Mesenchymal stem cell (in vitro differentiated cells and primary cell): Measurements from ENCODE around the gene ATF7.

Experiments used
- DNase-seq: peaks from one replicate; pipeline ENCODE4 v3.0.0-alpha.2; 2013
- H2AFZ ChIP-seq: one replicate; pipeline ENCODE4 v1.6.1; 2013; ENCODE audit warnings: low read depth, mild to moderate bottlenecking, control low read depth, inconsistent platforms, low read length, moderate library complexity
- H2AK5ac ChIP-seq: 2 replicates; pipeline ENCODE4 v1.6.1; 2013; ENCODE audit warnings: low read length, moderate library complexity, mild to moderate bottlenecking, inconsistent platforms; ENCODE audit not compliant: severe bottlenecking
- H2BK120ac ChIP-seq: one replicate; pipeline ENCODE4 v1.6.1; 2013; ENCODE audit warnings: low read depth, mild to moderate bottlenecking, inconsistent platforms, low read length, moderate library complexity
- H2BK12ac ChIP-seq, 2 experiments: one replicate each; pipeline ENCODE4 v1.6.1; 2013; ENCODE audit warnings: inconsistent platforms in 2 of 2, low read length in 2 of 2, mild to moderate bottlenecking in 2 of 2, moderate library complexity in 2 of 2, control low read depth in 1 of 2
- H2BK15ac ChIP-seq: one replicate; pipeline ENCODE4 v1.6.1; 2013; ENCODE audit warnings: mild to moderate bottlenecking, low read depth, inconsistent platforms; ENCODE audit not compliant: poor library complexity, severe bottlenecking
- H2BK5ac ChIP-seq: 2 replicates; pipeline ENCODE4 v1.6.1; 2013; ENCODE audit warnings: low read depth, mild to moderate bottlenecking, low read length, control low read depth, inconsistent platforms; ENCODE audit not compliant: poor library complexity, severe bottlenecking
- H3K14ac ChIP-seq, 2 experiments: one replicate each; pipeline ENCODE4 v1.6.1; 2013; ENCODE audit warnings: inconsistent platforms in 2 of 2, low read length in 2 of 2, control low read depth in 1 of 2, mild to moderate bottlenecking in 1 of 2, moderate library complexity in 1 of 2
- H3K18ac ChIP-seq, 2 experiments: one replicate each; pipeline ENCODE4 v1.6.1; 2013; ENCODE audit warnings: inconsistent platforms in 2 of 2, low read length in 2 of 2, control low read depth in 1 of 2, low read depth in 1 of 2, mild to moderate bottlenecking in 1 of 2
- H3K23ac ChIP-seq, 2 experiments: one replicate each; pipeline ENCODE4 v1.6.1; 2013; ENCODE audit warnings: inconsistent platforms in 2 of 2, low read length in 2 of 2, mild to moderate bottlenecking in 2 of 2, moderate library complexity in 2 of 2, control low read depth in 1 of 2
- H3K27ac ChIP-seq: 2 replicates; pipeline ENCODE4 v1.5.1; 2013; ENCODE audit warnings: mild to moderate bottlenecking, moderate library complexity, low read length, control low read depth, inconsistent platforms; ENCODE audit not compliant: poor library complexity, severe bottlenecking
- H3K27me3 ChIP-seq, 2 experiments: 2 replicates each; pipeline versions ENCODE4 v1.6.1 to v1.7.0; 2013; ENCODE audit warnings: low read length in 2 of 2, mild to moderate bottlenecking in 2 of 2, moderate library complexity in 2 of 2, control low read depth in 1 of 2, inconsistent platforms in 1 of 2; ENCODE audit not compliant: control insufficient read depth in 1 of 2, insufficient read depth in 1 of 2
- H3K36me3 ChIP-seq, 2 experiments: 2 replicates each; pipeline versions ENCODE4 v1.6.1 to v1.7.0; 2013; ENCODE audit warnings: low read length in 2 of 2, control low read depth in 1 of 2, inconsistent platforms in 1 of 2, low read depth in 1 of 2, mild to moderate bottlenecking in 1 of 2; ENCODE audit not compliant: insufficient read depth in 2 of 2, control insufficient read depth in 1 of 2
- H3K4ac ChIP-seq, 2 experiments: one replicate each; pipeline ENCODE4 v1.6.1; 2013; ENCODE audit warnings: inconsistent platforms in 2 of 2, low read length in 2 of 2, mild to moderate bottlenecking in 2 of 2, moderate library complexity in 2 of 2, control low read depth in 1 of 2, low read depth in 1 of 2
- H3K4me1 ChIP-seq: 2 replicates; pipeline ENCODE4 v1.6.1; 2013; ENCODE audit warnings: low read depth, low read length, control low read depth; ENCODE audit not compliant: control insufficient read depth, insufficient read depth
- H3K4me2 ChIP-seq: 2 replicates; pipeline ENCODE4 v1.6.1; 2013; ENCODE audit warnings: low read length, mild to moderate bottlenecking, inconsistent platforms; ENCODE audit not compliant: poor library complexity, severe bottlenecking
- H3K4me3 ChIP-seq, 2 experiments: 2 replicates each; pipeline versions ENCODE4 v1.5.1 to v1.7.0; 2013; ENCODE audit warnings: low read length in 2 of 2, mild to moderate bottlenecking in 2 of 2, control low read depth in 1 of 2, low read depth in 1 of 2; ENCODE audit not compliant: insufficient read depth in 1 of 2
- H3K79me1 ChIP-seq: replicated peaks from 2 replicates; pipeline ENCODE4 v1.6.1; 2013; ENCODE audit warnings: mild to moderate bottlenecking, control low read depth, low read length, inconsistent platforms; ENCODE audit not compliant: poor library complexity, severe bottlenecking
- H3K9ac ChIP-seq: 2 replicates; pipeline ENCODE4 v1.7.0; 2013; ENCODE audit warnings: mild to moderate bottlenecking, low read length, moderate library complexity
- H3K9me3 ChIP-seq: 2 replicates; pipeline ENCODE4 v1.7.0; 2013; ENCODE audit warnings: mild to moderate bottlenecking, low read length; ENCODE audit not compliant: control insufficient read depth
- H4K8ac ChIP-seq: one replicate; pipeline ENCODE4 v1.6.1; 2013; ENCODE audit warnings: inconsistent platforms, mild to moderate bottlenecking, low read length, moderate library complexity
- H4K91ac ChIP-seq: one replicate; pipeline ENCODE4 v1.6.1; 2013; ENCODE audit warnings: mild to moderate bottlenecking, low read length, inconsistent platforms
- WGBS: methylation state at CpG from one replicate; pipeline ENCODE4 v1.1.7; 2013; ENCODE audit warnings: mixed read lengths; 5-methylcytosine and 5-hydroxymethylcytosine counted together

ATF7 gene

DNA sequence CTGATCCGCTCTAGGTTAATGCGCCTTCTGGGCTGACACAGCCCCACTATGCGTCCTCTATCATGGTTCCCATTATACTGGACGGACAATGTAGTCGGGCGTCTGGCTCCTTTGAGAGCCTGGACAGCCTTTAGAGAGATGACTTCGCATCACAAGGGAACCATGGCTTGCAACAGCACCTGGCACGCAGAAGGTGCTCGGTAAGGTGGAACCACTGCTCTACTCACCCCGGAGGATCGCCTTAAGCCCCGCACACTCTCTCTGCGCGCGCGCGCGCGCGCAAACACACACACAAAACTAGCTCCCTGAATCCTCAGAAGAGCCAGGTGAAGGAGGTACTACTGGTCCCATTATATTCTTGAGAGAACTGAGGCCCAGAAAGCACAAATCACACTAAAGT is 134.0 kb downstream of the ATF7 start:
- Histone ChIP-seq H3K9ac (peak overlapping the region; percentile 85), H3K23ac (no peak overlapping the region), H3K27me3 (no peaks in the 10 kb centered on the region), H3K4ac (peak overlapping the region in 1 of 2 experiments; percentile 96), H4K91ac (peak overlapping the region; percentile 74), H3K18ac (peak overlapping the region; percentile 14 to 89), H3K4me2 (peak overlapping the region; percentile 54), H3K4me1 (peaks cover 30% of the 10 kb centered on the region), H3K79me1 (peaks cover 28% of the 10 kb centered on the region), H2BK120ac (no peak overlapping the region), H2BK15ac (no peak overlapping the region), H2AK5ac (peak overlapping the region; percentile 93), H3K4me3 (peak overlapping the region; percentile 15 to 72), H3K36me3 (peaks cover 8 to 26% of the 10 kb centered on the region in 2 experiments), H2AFZ (peak overlapping the region; percentile 10), H3K27ac (peak overlapping the region; percentile 60), H3K14ac (no peak overlapping the region), H2BK5ac (peak overlapping the region; percentile 40), H2BK12ac (peak overlapping the region; percentile 70 to 74), H3K9me3 (no peaks in the 10 kb centered on the region), H4K8ac (no peak overlapping the region)
- no peak for DNase-seq
- WGBS: 40% methylated on average over 20 of the region's 20 CpGs

DNA sequence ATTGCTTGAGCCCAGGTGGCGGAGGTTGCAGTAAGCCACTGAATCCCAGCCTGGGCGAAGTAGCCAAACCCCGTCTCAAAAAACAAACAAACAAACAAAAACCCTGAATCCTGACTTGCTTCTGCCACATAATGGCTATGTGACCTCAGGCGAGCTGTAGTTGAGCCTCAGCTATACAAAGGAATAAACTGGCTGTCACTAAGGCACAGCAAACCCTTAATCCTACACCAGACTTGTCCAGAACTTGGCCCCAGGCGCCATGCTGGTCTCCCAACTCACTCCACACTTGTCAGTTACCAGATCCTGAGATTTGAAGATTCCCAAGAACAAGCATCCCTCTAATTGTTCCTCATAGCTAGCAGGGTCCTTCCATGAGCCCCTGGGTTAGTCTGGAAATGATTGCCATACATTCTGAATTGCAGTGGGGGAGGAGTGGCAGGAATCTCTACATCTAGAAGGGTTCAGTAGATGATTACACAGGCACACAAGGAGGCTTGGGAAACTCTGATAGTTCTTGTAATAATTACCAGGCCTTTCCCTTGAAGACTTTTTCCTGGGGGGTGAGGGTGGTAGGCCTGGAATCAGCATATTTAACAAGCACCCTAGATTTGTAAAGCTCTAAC is 136.8 kb downstream of the ATF7 start:
- H2BK12ac ChIP-seq: no peak overlapping the region
- H3K9me3 ChIP-seq: no peaks in the 10 kb centered on the region
- no peak overlapping the region for H3K4ac ChIP-seq
- peak overlapping the region; percentile 2 for H4K8ac ChIP-seq
- DNase-seq: no peak
- peak overlapping the region; percentile 41 for H4K91ac ChIP-seq
- peaks cover 31% of the 10 kb centered on the region for H3K4me1 ChIP-seq
- H3K9ac ChIP-seq: no peak overlapping the region
- 97% methylated on average over 5 of the region's 5 CpGs for WGBS
- no peak overlapping the region for H2BK120ac ChIP-seq
- no peaks in the 10 kb centered on the region for H3K27me3 ChIP-seq
- H3K36me3 ChIP-seq: peaks cover 32 to 48% of the 10 kb centered on the region in 2 experiments
- peak overlapping the region; percentile 93 for H2AK5ac ChIP-seq
- no peak overlapping the region for H3K4me3 ChIP-seq
- H3K18ac ChIP-seq: no peak overlapping the region
- H3K4me2 ChIP-seq: no peak overlapping the region
- H3K27ac ChIP-seq: peak overlapping the region; percentile 68
- peaks cover 23% of the 10 kb centered on the region for H3K79me1 ChIP-seq
- no peak overlapping the region for H2AFZ ChIP-seq
- H2BK15ac ChIP-seq: no peak overlapping the region
- no peak overlapping the region for H3K14ac ChIP-seq
- H2BK5ac ChIP-seq: peak overlapping the region; percentile 4
- H3K23ac ChIP-seq: no peak overlapping the region

DNA sequence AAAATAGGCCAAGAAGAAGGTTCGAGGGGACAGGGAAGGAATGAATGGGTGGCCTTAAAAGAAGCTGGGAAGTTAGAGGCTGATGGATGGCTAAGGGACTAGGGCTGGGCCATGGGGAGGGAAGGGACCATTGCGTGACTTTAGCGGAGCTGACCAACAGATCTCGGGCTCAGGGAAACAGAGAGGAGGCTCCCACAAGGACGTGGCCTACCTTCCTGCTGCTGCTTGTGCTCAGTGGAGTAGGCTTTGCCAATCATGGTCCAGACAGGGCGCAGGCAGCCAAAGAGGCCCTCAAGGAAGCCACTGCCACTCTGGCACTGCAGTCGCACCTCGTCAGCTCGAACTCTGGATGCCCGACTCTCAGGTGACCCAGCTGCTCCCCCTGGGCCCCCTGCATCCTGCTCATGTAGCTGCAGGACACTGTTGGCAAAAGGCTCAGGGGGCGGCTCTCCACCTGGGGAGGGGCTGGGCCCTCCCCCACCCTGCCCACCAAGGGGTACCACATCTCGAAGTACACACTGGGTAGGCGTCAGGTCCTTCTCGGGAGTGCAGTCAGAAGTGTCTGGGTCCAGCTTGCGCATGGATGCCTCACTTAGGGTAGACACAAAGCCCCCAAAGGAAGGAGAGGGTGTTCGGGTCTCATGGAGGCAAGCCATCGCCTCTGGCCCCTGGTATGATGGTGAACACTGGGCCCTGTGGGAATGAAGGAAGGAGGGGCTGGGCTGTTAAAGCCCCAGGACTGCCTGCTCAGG is 139.3 kb downstream of the ATF7 start:
- Histone ChIP-seq H3K18ac (no peak overlapping the region), H2BK12ac (no peak overlapping the region), H3K79me1 (peaks cover 17% of the 10 kb centered on the region), H3K4me1 (peaks cover 22% of the 10 kb centered on the region), H3K36me3 (peaks cover 55 to 70% of the 10 kb centered on the region in 2 experiments), H3K4me3 (no peak overlapping the region), H3K27me3 (no peaks in the 10 kb centered on the region), H3K14ac (no peak overlapping the region), H3K9me3 (no peaks in the 10 kb centered on the region), H2BK120ac (no peak overlapping the region), H2BK5ac (no peak overlapping the region), H2AK5ac (peak overlapping the region; percentile 74), H3K23ac (no peak overlapping the region), H2BK15ac (no peak overlapping the region), H3K4me2 (no peak overlapping the region), H4K91ac (peak overlapping the region; percentile 7), H3K4ac (no peak overlapping the region), H2AFZ (no peak overlapping the region), H3K9ac (no peak overlapping the region), H3K27ac (no peak overlapping the region), H4K8ac (peak overlapping the region; percentile 47)
- 92% methylated on average over 17 of the region's 17 CpGs for WGBS
- no peak for DNase-seq

DNA sequence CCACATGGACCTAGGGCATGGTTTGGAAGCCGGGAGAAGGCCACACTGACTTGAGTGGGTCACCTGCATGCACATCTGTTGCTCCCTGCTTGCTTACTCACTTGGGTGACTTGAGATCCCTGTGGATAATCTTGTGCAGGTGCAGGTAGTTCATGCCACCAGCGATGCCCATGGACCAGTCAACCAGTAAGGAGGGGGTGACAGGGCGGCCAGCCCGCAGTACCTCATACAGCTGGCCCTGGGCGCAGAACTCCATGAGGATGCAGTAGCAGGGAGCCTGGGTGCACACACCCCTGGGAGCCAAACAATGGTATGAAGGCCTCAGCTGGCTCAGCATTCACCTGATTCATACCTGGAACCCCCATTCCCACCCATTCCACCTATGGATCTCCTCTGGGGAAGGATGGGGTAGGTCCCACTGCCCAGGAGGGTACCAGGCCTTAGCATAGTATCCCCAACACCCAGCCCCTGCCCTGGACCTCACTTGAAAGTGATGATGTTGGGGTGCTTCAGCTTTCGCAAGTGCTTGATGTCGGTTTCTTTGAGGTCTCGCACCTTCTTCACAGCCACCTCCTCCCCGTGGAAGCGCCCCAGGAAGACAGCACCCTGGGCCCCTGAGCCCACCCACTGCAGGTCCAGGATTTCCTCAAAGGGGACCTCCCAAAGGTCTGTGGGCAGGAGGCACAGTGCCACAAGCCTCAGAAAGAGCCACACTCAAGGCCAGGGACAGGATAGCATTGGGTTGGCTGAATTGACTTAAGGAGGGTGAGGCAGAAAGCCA is 140.0 kb downstream of the ATF7 start:
- Histone ChIP-seq H3K14ac (no peak overlapping the region), H3K36me3 (peaks cover 59 to 73% of the 10 kb centered on the region in 2 experiments), H2AFZ (no peak overlapping the region), H2BK5ac (no peak overlapping the region), H3K23ac (no peak overlapping the region), H3K4ac (no peak overlapping the region), H3K27me3 (no peaks in the 10 kb centered on the region), H2BK15ac (no peak overlapping the region), H2BK12ac (no peak overlapping the region), H2AK5ac (no peak overlapping the region), H4K91ac (no peak overlapping the region), H3K27ac (no peak overlapping the region), H3K18ac (no peak overlapping the region), H3K9ac (no peak overlapping the region), H2BK120ac (no peak overlapping the region), H3K79me1 (peaks cover 17% of the 10 kb centered on the region), H4K8ac (peak overlapping the region; percentile 45), H3K4me1 (peaks cover 24% of the 10 kb centered on the region), H3K4me2 (no peak overlapping the region), H3K9me3 (no peaks in the 10 kb centered on the region), H3K4me3 (no peak overlapping the region)
- no peak for DNase-seq
- 96% methylated on average over 10 of the region's 10 CpGs for WGBS
